ENCODE measurements around the gene DNAJC16. TPM values are rescaled to one million over a fixed set of nuclear protein-coding genes. Genes with fewer than 3 reads are reported as not detected.

DNAJC16 gene
- total and polyA plus RNA-seq, 4 donors, result 3.3 to 14.2 (median 11.1) TPM

GRCh38 chr1:15525050-15526020, 1.3 kb upstream of the DNAJC16 start:
- DNase-seq (ENCODE audit: low spot score), result peak; percentile 100
- Histone ChIP-seq H3K9me3 (ENCODE audit: control insufficient read depth in 4 of 4, low read length in 3 of 4) (no peaks in the 10 kb centered on the region), H3K4me3 (ENCODE audit: low read depth in 1 of 3, low read length in 3 of 3) (peak overlapping the region; percentile 45 to 59 (median 47)), H3K27ac (ENCODE audit: low read depth in 1 of 2, low read length in 2 of 2) (peak overlapping the region; percentile 95 to 97), H3K4me1 (ENCODE audit: control insufficient read depth in 4 of 4, insufficient read depth in 4 of 4, low read length in 3 of 4) (peaks cover 3 to 35% (median 24%) of the 10 kb centered on the region in 4 donors), H3K36me3 (ENCODE audit: control insufficient read depth in 4 of 4, insufficient read depth in 3 of 4, low read depth in 1 of 4, low read length in 3 of 4) (peaks cover 0 to 2% (median 0%) of the 10 kb centered on the region in 4 donors), H3K27me3 (ENCODE audit: control insufficient read depth in 4 of 4, insufficient read depth in 4 of 4, low read length in 3 of 4) (no peaks in the 10 kb centered on the region), H3K9ac (ENCODE audit: low read depth in 1 of 2, low read length in 2 of 2) (peak overlapping the region; percentile 67 to 79)
- TF ChIP-seq, protein P1, sequence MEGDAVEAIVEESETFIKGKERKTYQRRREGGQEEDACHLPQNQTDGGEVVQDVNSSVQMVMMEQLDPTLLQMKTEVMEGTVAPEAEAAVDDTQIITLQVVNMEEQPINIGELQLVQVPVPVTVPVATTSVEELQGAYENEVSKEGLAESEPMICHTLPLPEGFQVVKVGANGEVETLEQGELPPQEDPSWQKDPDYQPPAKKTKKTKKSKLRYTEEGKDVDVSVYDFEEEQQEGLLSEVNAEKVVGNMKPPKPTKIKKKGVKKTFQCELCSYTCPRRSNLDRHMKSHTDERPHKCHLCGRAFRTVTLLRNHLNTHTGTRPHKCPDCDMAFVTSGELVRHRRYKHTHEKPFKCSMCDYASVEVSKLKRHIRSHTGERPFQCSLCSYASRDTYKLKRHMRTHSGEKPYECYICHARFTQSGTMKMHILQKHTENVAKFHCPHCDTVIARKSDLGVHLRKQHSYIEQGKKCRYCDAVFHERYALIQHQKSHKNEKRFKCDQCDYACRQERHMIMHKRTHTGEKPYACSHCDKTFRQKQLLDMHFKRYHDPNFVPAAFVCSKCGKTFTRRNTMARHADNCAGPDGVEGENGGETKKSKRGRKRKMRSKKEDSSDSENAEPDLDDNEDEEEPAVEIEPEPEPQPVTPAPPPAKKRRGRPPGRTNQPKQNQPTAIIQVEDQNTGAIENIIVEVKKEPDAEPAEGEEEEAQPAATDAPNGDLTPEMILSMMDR (IDR thresholded peaks at IDR 0.05; ENCODE audit: low read depth, low read length, missing input control), result no peak
- TF ChIP-seq HNF4G (IDR thresholded peaks at IDR 0.05) (no peak), TAF1 (conservative IDR thresholded peaks at IDR 0.05) (no peak), REST (IDR thresholded peaks at IDR 0.05) (peak; percentile 52), FOXA1 (IDR thresholded peaks at IDR 0.05) (no peak), RXRA (IDR thresholded peaks at IDR 0.05) (no peak), SP1 (IDR thresholded peaks at IDR 0.05) (peak; percentile 32), FOXA2 (IDR thresholded peaks at IDR 0.05) (peak; percentile 42), GABPA (IDR thresholded peaks at IDR 0.05 in 1 of 2, conservative IDR thresholded peaks at IDR 0.05 in 1 of 2) (peak in 1 of 2 donors; percentile 12), JUND (IDR thresholded peaks at IDR 0.05) (no peak)
- TF ChIP-seq, protein P2, sequence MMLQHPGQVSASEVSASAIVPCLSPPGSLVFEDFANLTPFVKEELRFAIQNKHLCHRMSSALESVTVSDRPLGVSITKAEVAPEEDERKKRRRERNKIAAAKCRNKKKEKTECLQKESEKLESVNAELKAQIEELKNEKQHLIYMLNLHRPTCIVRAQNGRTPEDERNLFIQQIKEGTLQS (IDR thresholded peaks at IDR 0.05), result peak; percentile 36
- TF ChIP-seq, protein P3, sequence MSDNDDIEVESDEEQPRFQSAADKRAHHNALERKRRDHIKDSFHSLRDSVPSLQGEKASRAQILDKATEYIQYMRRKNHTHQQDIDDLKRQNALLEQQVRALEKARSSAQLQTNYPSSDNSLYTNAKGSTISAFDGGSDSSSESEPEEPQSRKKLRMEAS (IDR thresholded peaks at IDR 0.05), result peak; percentile 17
- 2% methylated on average over 40 of the region's 40 CpGs for WGBS

GRCh38 chr1:15526021-15526489, 593 bp upstream of the DNAJC16 start:
- peak overlapping the region in 1 of 2 donors; percentile 79 for H3K9ac ChIP-seq (ENCODE audit: low read depth in 1 of 2, low read length in 2 of 2)
- H3K27me3 ChIP-seq (ENCODE audit: control insufficient read depth in 4 of 4, insufficient read depth in 4 of 4, low read length in 3 of 4), result no peaks in the 10 kb centered on the region
- DNase-seq (ENCODE audit: low spot score), result no peak
- H3K9me3 ChIP-seq (ENCODE audit: control insufficient read depth in 4 of 4, low read length in 3 of 4), result no peaks in the 10 kb centered on the region
- peaks cover 3 to 35% (median 24%) of the 10 kb centered on the region in 4 donors for H3K4me1 ChIP-seq (ENCODE audit: control insufficient read depth in 4 of 4, insufficient read depth in 4 of 4, low read length in 3 of 4)
- H3K27ac ChIP-seq (ENCODE audit: low read depth in 1 of 2, low read length in 2 of 2), result peak overlapping the region; percentile 95 to 97
- peak in 1 of 2 donors; percentile 24 for TF ChIP-seq JUND (IDR thresholded peaks at IDR 0.05)
- TF ChIP-seq, protein P2 (IDR thresholded peaks at IDR 0.05), result no peak
- TF ChIP-seq HNF4A (conservative IDR thresholded peaks at IDR 0.05), result no peak
- TF ChIP-seq REST (IDR thresholded peaks at IDR 0.05), result no peak
- no peak for TF ChIP-seq NR2F2 (IDR thresholded peaks at IDR 0.05)
- TF ChIP-seq, protein P3 (IDR thresholded peaks at IDR 0.05), result no peak
- no peak for TF ChIP-seq FOXA1 (IDR thresholded peaks at IDR 0.05)
- no peak for TF ChIP-seq HNF4G (IDR thresholded peaks at IDR 0.05)
- TF ChIP-seq GABPA (IDR thresholded peaks at IDR 0.05 in 1 of 2, conservative IDR thresholded peaks at IDR 0.05 in 1 of 2), result no peak
- H3K36me3 ChIP-seq (ENCODE audit: control insufficient read depth in 4 of 4, insufficient read depth in 3 of 4, low read depth in 1 of 4, low read length in 3 of 4), result peaks cover 0 to 4% (median 2%) of the 10 kb centered on the region in 4 donors
- peak overlapping the region in 1 of 3 donors; percentile 7 for H3K4me3 ChIP-seq (ENCODE audit: low read depth in 1 of 3, low read length in 3 of 3)
- 11% methylated on average over 9 of the region's 9 CpGs for WGBS
